GM18873 (cell line): ENCODE measurements around the gene WNT7B.

Experiments used
- ATAC-seq: cut with Tn5 transposase; IDR thresholded peaks from one replicate; pipeline ENCODE4 v1.9.1; 2021; ENCODE audit warnings: mild to moderate bottlenecking, moderate library complexity, moderate number of reproducible peaks; ENCODE audit not compliant: unreplicated experiment, low FRiP score

The WNT7B gene

GRCh38 chr22:45893516-45893915 lies 83.4 kb downstream of the WNT7B start:
- ATAC-seq = no peak

- ATAC-seq = no peak
These were observed 84.1 kb downstream of the WNT7B start for GRCh38 chr22:45892681-45893461.

- ATAC-seq = no peak
These were observed 84.9 kb downstream of the WNT7B start for GRCh38 chr22:45891996-45892621.

- ATAC-seq = no peak
These were observed 85.4 kb downstream of the WNT7B start for GRCh38 chr22:45891471-45891995.

GRCh38 chr22:45891021-45891421 lies 85.9 kb downstream of the WNT7B start:
- ATAC-seq = no peak

GRCh38 chr22:45890351-45890635 lies 86.7 kb downstream of the WNT7B start:
- ATAC-seq = no peak

GRCh38 chr22:45889539-45890350 lies 87.2 kb downstream of the WNT7B start:
- no peak for ATAC-seq

GRCh38 chr22:45889093-45889538 lies 87.8 kb downstream of the WNT7B start:
- ATAC-seq = no peak

- ATAC-seq = no peak
These were observed 88.5 kb downstream of the WNT7B start for GRCh38 chr22:45888221-45889092.

GRCh38 chr22:45887202-45888131 lies 89.5 kb downstream of the WNT7B start:
- ATAC-seq = no peak

DNA sequence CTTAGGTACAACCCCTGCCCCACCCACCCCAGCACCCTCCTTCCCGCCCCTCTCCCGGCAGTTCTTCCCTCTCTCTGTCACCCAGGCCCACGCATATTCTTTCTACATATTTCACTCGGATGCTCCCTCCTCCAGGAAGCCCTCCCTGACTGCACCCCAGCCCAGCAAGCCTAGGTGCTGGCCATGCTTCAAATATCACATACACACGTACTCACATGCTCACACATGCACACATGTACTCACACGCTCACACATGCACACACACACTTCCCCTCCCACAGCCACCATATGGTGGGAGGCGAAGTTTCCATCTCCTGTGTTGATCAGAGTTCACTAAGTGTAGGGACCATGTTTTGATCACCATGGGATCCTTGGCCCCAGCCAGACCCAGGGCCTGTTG lies 90.4 kb downstream of the WNT7B start:
- no peak for ATAC-seq

- no peak for ATAC-seq
These were observed 91.0 kb downstream of the WNT7B start for GRCh38 chr22:45885941-45886395.

- ATAC-seq = no peak
These were observed 91.7 kb downstream of the WNT7B start for GRCh38 chr22:45885171-45885840.

GRCh38 chr22:45884201-45885062 lies 92.5 kb downstream of the WNT7B start:
- no peak for ATAC-seq

GRCh38 chr22:45883811-45884170 lies 93.2 kb downstream of the WNT7B start:
- ATAC-seq = no peak

DNA sequence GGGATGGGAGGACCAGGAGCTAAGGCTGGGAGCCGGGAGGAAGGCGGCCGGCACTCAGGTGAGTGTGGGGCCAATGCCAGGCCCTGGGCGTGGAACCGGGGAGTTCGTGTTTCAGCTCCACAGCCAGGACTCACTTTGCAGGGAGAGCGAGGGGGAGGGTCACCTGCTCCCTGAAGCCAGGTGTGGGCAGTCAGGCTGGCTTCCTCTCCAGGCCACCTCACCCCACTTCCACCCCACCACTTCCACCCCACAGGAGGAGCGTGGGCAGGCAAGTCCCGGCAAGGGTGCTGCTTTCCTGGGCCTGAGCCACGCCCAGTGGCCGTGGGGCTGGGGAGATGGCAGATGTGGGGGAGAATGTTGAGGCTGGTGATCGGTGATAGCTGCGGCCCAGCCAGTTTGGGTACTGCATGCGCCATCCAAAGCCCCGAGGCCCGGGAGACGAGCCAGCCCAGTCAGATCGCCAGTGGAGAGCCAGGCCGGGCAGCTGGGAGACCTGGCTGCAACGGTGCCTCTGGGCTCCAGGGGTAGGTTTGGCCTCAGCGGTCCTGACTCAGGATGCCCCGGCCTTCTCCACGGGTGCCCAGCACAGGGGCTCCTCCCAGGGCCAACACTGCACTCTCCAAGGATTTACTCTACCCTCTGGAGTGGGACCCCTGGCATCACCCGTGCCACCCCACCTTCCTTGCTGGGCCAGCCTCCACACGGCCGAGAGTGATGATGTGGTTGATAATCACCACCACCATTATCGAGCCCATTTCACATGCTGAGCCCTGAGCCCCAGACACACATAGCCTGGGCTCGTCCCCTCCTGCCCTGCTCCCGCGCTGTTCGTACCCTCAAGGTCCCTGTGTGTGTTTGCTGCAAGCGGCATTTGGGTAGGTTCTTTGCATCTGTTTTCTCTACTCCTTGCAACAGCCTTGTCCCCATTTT lies 93.8 kb downstream of the WNT7B start:
- no peak for ATAC-seq

- ATAC-seq = no peak
These were observed 95.5 kb downstream of the WNT7B start for GRCh38 chr22:45881524-45881875.
